T-helper 2 cell (primary cell): ENCODE results near the gene FAM131C.
A peak's percentile ranks its signal among the peaks of the same experiment; 100 is the strongest.

Experiments
- DNase-seq, 5 experiments: peaks; one replicate each; pipeline versions ENCODE4 v3.0.0 to v3.0.0-alpha.2; 2012 to 2022

FAM131C gene

DNA sequence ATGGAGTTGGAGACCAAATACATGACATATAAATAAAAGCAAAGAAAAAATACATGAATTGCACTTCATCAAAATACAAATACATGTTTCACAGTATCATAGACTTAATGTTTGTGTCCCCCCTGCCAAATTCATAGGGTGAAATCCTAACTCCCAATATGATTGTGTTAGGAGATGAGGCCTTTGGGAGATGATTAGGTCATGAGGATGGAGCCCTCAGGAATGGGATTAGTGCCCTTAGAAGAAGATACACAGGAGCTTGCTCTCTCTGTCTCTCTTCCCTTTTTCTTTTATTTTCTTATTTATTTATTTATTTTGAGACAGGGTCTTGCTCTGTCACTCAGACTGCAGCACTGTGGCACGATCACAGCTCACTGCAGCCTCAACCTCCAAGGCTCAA lies 26.0 kb upstream of the FAM131C start:
- DNase-seq, result no peak

DNA sequence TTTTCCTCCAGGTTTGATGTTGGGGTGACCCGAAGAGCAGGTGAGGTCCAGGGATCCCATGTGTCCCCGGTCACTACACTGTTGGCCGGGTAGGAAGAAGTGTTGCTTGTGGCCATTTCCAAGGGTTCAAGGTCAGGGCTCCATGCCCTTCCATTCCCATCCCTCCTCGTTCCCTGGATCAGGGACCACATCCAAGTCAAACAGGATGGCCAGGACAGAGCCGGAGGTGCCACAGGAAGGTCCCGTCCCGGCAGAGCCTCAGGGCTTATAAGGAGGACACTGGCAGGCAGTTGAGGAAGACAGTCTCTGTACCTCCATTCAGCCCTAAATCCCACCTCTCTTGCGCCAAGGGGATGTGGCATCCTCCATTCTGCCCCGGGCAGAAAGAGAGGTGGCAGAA lies 22.0 kb upstream of the FAM131C start:
- DNase-seq, result no peak

DNA sequence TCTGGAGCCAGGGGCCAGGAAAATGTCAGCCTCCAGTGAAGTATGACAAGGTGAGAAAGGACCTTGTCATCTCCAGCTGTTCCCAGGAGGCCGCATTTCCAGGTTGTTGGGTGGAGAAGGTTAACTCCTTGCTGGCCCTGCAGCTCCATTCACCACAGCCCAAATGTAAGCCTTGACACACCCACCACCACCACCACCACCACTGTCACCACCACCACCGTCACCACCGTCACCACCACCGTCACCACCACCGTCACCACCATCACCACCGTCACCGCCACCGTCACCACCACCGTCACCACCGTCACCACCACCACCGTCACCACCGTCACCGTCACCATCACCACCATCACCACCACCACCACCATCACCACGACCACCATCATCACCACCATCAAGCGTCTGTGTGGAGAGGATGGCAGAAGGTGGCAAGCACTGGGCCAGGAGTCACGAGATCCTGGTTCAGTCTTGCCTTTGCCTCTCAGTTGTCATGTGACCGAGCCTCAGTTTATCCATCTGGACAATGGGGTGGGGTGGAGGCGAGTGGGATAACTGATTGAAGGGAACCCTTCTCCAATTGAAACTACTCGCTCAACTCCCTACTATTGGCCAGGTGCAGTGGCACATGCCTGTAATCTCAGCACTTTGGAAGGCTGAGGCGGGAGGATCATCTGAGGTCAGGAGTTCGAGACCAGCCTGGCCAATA lies 21.2 kb upstream of the FAM131C start:
- DNase-seq, result no peak

DNA sequence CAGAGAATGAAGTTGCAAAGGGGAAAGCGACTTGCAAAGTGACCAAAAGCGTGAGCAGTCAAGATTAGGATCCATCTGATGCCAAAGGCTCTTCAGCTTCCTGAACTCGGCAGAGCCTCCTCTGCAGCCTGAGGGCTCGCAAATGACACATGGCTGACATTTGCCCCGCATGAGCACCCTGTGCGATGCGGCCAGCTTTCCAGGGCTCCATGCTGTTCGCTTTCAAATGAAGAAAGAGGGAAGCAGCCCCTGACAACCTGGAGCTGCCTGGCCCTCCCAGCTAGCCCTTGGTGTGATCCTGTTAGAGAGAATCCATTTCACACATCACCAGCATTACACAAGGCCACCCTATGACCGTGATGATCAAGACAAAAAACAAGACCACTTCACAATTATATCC lies 20.2 kb upstream of the FAM131C start:
- DNase-seq, result no peak

DNA sequence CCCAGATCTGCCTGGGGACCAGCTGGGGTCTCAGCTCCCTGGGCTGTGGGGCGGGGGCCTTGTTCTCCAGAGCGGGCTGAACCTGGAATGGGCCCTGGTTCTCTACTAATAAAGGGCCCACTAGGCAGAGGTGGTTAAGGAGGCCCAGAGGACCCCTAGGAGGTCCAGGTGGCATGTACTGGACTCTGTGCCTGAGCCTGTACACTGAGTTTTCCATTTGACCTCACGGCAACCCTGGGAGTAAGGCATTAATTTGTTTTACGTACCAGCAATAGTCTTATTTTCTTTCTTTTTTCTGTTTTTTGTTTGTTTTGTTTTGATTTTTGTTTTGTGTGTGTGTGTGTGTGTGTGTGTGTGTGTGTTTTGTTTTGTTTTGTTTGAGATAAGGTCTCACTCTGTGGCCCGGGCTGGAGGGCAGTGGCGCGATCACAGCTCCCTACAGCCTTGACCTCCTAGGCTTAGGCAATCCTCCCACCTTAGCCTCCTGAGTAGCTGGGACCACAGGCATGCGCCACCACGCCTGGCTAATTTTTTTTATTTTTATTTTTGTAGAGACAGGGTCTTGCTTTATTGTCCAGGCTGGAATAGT lies 19.6 kb upstream of the FAM131C start:
- DNase-seq, result no peak

DNA sequence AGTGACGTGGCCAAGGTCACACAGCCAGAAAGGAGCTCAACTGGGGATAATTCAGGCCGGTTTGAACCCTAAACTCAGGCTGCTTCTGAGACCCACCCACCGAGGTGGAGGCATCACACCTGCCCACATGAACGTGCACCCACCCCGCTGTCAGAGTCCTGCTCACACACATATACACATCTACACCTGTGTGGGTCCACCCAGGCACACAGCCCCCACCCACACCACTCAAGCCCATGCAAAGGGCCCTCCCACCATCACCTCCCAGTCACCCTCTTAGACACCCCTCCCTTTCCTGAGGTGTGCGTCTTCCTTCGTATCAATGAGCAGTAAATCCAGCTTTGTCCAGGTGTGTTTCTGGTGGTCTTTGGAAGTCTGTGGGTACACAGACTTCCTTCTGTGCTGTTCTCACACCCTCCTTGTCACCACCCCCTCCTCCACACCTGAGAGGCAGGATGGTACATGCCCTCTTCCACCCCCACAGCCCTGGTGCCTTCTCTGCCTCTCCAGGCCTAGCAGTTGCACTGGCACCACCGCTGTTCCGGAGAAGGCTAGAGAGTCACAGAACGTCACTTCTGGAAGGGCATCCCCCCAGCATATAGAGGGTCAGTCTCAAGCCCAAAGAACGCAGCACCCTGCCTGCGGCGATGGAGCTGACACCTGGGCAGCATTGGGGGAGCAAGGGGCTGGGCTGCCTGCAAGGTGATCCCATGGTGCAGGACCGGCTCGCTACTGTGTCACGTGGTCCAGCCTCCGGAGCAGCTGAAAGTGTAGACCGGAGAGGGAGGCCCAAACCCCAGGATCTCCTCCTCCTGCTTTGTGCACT lies 18.9 kb upstream of the FAM131C start:
- no peak for DNase-seq

DNA sequence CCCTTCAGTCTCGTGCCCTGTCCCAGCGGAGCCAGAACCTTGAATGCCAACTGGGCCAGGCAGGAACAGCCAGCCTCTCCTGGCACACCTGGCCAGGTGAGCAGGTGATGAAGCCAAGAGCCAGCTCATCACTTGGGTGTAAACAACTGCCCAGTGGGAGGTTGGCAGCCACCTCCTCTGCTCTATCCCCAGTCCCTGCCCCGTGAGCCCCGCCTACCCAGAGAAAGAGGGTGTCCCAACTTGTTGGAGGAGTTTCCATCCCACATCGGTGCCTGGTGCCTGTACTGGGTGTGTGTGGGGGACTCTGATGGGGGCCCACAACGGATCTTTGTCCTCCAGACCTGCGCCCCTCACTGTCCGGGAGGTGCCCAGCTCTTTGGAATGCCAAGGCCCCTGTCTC lies 17.8 kb upstream of the FAM131C start:
- no peak for DNase-seq

DNA sequence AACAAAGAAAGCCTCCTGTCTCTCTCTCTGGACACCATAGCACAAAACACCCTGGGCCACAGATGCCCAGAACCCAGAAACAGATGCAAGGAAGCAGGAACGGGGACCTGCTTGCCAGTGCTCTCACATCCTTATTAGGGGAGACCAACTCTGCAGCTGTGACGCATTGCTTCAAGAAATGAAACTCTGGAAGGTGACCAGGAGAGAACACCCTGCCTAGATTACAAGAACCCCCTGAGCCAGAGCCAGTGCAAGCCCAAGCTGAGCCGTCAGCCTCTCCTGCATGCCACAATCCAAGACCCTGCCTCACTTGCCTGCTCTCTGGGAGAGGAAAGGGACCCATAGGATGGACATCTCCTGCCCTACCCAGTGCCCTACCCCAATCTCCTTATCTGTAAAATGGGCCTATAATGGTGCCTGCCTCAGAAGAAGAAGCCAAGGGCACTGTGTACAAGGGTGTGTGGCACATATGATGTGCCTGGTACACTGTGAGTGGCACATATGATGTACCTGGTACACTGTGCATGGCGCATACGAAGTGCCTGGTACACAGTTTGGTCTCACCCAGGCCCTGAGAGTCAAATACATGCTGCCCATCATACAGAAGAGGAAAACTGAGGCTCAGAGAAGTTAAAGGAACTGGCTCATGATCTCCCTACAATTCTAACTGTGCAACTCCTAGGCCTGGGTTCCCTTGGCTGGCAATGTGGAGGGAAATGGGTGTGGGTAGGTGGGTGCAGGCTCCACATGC lies 16.8 kb upstream of the FAM131C start:
- no peak for DNase-seq

DNA sequence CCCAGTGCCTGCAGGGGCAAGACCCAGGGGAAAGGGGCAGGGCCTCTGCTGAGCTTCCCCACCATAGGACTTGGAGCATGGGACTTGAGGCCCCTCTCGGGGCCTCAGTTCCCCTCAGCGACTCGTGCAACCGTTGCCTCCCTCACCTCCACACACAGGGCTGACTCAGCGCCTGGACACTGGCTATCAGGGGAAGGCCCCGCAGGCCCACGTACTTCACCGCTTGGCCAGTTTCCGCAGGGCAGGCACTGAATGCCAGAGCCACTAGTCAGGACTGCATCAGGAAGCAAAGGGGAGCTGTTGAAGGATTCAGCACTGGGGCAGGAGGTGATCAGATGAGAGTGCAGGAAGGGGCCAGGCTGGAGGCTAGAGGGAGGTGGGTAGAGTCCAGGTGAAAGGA lies 15.5 kb upstream of the FAM131C start:
- DNase-seq, result no peak

DNA sequence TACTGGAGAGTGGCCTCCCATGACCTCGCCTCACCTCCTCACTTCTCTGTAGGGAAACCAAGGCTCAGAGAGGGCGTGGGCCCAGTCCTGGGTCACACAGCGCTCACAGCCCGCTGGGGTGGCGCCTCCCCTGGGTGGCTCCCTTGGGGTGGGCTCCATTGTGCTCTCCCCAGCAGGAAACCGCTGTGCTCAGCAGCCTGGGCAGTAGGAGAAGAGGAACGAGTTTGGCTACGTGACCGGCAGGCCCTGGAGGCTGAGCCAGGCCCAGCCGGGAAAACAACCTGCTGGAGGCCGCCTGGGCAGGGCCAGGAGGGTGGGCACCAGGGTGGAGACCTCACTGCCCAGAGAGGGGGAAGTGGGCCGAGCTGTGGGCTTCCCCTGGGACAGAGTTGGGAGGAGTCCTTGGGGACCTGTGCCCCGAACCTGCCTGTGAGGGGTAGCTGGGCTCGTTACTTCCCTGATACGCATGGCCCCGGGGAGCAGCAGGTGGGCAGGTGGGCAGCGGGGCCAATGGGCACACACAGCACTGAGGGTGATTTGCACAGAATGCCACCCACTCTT lies 15.0 kb upstream of the FAM131C start:
- no peak for DNase-seq

DNA sequence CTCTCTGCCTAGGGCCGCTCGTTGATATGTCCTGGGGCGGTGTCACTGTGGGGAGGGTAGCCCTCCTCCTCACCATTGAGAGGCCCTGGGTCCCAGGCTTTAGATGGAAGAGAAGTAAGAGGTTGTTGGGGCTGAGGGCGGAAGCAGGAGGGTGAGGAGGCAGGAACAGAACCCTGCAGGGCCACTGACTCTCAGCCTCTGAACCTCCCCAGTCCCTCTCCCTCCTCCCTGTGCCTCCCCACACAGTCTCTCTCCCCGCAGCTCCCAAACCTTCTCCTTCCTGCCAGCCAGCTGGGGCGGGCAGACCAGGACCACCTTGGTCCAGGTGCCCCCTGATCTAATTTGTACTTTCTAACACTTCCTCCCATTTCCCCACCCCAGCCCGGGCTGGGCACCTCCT lies 14.3 kb upstream of the FAM131C start:
- no peak for DNase-seq

DNA sequence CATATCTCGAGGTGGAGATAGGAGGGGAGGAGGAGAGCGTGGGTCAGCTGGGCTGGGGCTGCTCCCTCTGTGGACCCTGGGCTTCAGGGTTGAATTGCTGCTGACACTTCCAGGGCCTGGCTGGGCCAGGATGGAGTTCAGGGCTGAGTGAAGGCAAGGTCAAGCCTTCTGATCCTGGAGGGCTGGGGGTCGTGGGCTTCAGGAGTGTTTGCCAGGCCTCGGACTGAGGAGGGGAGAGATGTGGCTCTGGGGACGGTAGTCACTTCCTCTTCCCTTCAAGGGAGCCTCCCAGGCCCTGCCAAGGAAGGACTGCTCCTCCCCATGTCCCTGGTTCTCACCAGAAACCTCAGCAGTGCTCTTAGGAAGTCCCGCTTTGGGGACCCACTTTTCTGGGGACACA lies 12.1 kb upstream of the FAM131C start:
- no peak for DNase-seq

DNA sequence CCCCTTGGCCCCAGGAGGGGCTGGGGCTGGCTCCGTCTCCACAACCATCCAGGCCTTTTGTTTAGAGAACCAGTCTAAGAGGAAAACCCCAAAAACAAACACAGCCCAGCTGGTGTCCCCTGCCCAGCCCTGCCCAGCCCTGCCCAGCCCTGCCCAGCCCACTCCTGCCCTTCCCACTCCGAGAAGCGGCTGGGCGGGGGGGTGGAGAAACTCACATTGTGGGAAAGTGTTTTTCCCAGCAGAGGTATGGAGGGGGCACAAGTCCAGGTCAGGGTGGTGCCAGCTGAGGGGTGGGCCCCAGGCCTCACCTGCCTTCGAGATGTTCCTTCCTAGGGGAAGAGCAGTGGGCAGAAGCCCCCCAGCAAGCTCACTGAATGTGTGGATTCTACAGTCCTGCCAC lies 10.0 kb upstream of the FAM131C start:
- no peak for DNase-seq

DNA sequence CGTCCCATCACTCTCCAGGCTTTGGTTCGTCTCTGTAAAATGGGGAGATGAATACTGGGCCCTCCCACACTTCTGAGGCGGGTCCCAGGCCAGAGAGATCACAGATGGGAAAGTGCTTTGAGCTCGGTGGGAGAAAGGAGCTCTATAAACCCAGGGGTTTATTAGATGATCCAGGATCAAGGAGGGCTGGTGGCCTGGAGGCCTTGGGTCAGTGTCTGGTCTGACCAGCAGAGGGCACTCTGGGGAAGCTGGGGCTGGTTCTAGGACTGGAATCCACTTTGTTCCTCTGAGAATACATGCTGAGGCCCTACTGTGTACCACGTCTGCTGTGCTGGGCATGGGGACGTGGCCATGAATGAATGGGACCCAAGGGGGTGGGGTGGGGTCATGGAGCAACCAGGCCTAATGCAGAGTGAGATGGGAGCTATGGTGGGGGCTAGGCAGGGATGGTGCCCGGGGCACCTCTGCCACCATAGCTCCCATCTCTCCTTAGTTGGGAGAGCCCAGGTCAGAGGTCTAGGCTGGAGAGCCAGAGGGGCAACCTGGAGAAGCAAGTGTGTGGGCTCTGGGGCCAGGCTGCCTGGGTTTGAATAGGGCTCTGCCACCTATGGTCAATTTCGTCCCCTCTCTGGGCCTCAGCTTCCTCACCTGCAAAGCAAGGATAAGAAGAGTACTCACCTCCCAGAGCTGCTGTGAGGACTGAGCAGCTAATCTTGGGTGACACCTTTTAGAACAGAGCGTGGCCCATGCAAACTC lies 9.0 kb upstream of the FAM131C start:
- DNase-seq, result peak in 4 of 5 experiments; percentile 7 to 48 (median 41)

DNA sequence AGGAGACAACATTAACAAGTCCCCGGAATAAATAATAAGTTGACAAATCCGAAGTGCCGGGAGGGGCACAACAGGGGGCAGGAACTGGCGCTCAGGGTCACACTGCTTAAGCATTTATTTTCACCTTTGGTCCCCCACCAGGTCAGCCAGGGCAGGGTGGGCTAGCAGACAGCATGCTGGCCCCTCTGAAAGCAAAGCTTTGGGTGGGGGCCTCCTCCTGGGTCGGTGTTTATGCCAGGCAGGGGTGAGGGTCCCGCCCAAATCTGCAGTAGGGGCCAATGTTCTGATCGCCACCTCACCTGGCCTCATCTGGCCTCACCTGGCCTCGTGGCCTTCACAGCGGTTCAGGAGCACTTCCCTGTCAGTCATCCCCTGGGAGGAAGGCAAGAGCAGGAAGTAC lies 8.2 kb upstream of the FAM131C start:
- no peak for DNase-seq

DNA sequence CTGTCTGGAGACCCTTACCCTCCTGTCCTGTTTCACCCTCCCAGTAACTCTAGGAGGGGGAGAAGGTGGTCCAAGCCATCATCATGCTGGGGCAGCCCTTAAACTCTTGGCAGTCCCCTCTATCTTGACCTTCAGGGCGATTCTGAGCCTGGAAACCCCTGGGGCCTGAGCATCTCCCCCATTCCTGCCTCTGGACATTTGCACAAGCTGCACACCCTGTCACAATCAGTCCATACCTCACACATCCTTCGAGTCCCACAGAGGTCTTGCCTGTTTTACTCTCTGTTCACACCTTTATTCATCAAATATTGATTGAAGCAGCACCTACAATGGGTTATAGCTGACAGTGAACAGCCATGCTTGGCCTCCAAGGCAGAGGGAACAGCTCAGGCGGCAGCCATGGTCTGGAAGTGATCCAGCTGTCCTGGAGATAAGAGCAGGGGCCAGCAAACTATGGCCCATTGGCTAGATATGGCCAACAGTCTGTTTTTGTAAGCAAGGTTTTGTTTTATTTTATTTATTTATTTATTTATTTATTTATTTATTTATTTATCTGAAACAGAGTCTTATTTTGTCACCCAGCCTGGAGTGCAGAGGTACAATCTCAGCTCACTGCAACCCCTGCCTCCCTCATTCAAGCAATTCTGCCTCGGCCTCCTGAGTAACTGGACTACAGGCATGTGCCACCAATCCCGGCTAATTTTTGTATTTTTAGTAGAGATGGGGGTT lies 7.1 kb upstream of the FAM131C start:
- no peak for DNase-seq

DNA sequence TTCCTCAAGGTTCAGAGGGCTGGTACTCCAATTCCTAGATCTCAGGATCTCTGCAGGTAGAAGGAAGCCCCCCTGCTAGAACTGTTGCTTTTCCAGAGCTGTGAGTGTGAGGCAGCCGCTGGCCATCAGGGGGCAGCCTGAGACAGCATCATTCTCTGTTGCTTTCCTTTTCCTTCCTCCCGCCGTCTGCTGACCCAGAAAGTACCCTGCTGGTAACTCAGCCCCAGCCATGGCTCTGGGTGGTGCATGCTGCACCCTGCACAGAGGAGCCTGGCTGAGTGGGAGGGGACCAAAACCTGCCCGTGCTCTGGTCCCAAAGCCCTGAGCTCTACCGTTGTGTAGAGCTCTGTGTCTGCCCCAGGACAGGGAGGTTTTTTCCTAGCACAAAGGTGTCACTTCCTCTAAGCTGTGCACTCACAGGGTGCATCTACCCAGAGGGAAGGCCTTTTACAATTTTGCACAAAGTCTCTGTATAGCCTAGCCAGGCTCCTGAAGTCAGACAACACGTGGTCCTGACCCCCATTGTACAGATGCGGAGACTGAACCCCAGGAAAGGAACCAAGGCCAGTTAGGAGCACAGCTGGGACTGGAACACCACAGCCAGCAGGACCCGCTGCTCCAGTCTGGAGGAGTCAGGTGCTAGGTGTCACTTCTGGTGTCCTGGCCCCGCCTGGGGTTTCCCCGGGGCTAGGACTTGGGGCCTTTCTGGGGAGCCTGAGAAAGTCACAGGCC lies 5.6 kb upstream of the FAM131C start:
- DNase-seq, result peak; percentile 35 to 76 (median 65)

DNA sequence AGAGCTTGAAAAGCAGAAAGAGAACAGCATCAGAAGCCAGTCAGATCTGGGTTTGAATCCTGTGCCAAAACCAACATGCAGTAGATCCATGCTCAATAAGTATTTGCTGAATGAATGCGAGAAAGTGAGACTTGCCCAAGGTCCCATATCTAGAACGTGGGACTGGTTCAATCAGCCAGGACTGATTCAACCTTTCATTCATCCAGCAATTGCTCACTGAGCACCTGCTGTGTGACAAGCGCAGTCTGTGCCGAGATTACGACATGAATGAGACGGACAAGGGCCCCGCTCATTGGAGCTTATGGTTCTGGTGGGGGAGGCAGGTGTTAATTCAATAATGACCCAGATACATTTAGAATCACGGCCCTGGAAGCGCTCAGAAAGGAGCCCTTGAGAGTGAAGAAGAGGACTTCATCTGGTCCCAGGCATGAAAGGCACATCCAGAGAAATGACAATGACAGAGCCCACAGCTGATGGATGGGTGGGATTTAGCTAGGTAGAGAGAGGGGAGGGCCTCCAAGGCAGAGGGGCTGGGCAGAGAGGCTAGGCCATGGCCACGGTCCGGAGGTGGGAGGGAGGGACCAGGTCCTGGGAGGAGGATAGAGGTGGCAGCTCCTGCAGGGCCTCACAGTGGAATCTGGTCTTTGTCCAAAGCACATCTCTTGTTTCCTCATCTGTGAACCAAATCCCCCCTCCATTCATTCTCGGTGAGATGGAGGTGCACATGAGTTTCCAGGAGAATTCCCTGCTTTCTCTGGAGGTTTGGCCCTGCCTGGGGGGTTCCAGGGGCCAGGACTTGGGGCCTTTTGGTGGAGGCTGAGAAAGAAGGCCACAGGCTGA lies 4.2 kb upstream of the FAM131C start:
- no peak for DNase-seq

DNA sequence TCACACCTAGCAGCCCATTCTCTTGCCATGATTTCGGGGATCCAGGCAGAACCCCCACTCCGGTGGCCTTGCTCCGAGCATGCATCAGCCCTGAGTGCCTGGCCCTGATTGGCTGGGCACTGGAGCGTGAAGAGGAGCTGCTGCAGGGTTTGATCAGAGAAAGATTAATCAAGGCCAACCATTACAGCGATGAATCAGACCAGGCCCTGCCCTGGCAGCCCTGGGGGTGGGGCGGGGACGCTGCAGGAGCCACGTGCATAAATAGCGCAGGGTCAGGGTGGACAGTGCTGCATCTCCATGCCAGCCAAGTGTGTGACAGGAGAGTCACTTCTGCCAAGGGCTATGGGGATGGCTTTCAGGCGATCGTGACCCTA lies 3.4 kb upstream of the FAM131C start:
- no peak for DNase-seq
